Activated CD8-positive, alpha-beta memory T cell treated with anti-CD3 and anti-CD28 coated beads, Interleukin-2, amount 50 U/mL, for 48 hours (primary cell): ENCODE results near the gene MISP.

Source experiments
- DNase-seq: peaks from one replicate; pipeline ENCODE4 v3.0.0-alpha.2; 2020

MISP gene

DNA sequence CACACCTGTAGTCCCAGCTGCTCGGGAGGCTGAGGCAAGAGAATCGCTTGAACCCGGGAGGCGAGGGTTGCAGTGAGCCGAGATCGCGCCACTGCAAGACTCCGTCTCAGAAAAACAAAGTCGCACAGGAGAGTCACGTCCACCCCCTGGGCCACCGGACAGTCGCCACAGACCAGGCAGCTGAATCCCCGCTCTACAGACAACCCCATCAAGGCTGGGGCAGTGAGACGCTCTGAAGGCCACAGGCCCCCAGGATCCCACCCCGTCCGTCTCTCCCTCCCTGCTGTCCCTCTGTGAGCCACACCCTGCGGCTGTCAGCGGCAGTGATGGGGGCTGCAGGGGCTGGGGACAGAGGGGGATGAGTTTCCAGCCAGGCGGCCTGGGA lies 30.9 kb downstream of the MISP start:
- DNase-seq: no peak

DNA sequence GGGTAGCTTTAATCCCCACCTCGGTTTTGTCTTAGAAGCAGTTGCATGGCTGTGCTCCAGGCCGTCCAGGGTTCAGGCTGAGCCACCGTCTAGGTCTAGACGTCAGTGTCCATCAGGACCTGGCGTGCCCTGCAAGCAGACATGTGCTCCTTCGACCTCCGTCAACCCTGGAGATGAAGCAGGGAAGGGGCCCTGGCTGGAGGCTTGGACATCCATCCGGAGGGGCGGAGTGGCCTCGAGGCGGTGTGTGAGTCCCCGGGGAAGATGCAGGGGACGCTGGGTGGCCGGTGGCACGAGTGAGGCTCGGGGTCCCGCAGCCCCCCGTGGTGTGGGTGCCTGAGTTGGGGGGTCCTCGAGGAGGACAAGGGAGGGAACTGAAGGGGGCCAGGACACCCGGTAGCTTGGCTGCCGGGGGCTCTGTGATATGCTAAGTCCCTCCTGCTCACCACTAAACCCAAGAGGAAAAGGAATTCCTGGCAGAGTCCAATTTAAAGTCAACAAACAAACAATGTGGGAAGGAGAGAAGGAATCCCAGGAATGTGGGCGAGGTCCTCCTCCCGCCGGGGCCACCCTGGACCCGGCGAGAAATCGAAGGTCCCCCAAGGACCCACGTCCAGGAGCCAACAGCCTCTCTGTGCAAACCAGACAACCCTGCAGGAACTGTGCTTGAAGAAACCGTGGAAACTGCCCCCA lies 31.4 kb downstream of the MISP start:
- no peak for DNase-seq

DNA sequence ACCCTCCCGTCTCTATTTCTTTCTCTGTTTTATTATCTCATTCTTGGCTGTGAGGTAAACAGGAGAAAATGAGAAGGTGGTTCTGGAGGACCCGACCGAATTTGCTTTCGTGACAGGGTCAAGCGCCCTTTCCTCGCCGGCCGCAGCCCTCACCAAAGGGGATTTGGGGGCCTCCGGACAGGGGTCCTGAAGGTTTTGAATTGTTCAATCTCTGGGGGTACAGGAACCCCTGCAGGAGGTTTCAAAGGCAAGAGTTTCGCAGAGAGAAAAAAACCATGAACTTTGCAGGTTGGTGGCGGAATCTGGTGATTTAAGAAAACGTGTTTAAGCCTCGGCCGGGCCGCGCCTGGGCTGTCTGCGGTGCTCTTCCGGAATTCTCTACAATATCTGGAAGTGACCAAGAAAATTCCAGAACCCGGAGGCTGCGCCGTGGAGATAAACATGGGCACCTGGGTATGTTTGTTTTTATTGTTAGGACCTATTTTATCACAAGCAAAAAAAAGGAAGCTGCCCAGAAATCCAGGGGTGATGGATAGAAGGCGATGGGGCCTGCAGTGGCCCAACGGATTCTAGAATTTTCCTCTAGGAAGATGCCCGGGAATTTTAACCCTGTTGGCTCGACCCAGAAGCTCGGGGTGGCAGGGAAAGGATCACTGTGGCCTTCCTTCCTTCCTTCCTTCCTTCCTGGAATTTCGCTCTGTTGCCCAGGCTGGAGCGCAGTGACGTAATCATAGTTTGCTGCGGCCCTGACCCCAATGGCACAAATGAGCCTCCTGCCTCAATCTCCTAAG lies 32.2 kb downstream of the MISP start:
- DNase-seq: no peak

DNA sequence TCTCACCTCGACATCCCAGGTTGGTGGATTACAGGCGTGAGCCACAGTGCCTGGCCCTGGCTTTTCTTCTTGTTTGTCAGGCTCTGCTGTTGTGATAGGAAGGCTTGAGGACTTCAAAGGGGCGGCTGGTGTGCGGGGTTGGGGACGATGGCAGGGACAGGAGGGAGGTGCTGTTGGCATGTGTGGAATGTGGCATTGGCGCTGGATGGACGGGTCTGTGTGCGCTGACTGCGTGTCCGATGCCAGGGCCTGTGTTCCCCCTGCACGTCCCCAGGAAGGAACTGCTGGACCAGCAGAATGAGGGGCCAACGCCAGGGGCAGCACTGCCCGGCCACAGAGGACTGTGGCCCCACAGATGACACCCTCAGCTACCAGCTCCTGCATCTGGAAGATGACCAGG lies 33.6 kb downstream of the MISP start:
- no peak for DNase-seq

DNA sequence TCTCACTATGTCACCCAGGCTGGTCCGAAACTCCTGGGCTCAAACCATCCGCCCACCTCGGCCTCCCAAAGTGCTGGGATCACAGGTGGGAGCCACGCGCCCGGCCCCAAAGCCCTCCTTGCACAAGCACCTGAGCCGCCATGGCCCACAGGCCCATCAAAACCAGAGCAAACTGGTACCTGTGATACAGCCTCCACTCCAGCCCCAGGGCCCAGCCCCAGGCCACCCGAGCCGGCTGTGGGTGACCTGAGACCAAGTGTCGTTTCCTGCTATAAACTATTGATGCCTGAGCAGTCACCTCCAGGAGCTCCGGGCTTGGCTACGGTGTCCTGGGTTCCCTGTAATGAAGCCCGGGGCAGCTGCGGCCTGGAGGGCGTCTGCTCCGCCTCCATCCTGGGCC lies 36.6 kb downstream of the MISP start:
- no peak for DNase-seq

DNA sequence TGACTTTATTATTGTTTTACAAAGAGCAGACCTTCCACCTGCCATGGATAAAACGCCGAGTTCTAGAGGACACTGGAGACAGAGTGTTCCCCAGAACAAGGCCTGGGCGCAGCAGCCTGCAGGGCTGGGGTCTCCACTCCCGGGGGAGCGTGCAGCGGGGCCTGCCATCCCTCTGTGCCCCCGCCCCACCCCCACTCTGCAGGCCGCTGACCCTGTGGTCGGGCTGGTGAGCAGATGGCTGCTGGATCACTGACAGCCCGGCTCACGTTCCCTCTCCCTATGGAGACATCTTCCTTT lies 37.7 kb downstream of the MISP start:
- DNase-seq: no peak

DNA sequence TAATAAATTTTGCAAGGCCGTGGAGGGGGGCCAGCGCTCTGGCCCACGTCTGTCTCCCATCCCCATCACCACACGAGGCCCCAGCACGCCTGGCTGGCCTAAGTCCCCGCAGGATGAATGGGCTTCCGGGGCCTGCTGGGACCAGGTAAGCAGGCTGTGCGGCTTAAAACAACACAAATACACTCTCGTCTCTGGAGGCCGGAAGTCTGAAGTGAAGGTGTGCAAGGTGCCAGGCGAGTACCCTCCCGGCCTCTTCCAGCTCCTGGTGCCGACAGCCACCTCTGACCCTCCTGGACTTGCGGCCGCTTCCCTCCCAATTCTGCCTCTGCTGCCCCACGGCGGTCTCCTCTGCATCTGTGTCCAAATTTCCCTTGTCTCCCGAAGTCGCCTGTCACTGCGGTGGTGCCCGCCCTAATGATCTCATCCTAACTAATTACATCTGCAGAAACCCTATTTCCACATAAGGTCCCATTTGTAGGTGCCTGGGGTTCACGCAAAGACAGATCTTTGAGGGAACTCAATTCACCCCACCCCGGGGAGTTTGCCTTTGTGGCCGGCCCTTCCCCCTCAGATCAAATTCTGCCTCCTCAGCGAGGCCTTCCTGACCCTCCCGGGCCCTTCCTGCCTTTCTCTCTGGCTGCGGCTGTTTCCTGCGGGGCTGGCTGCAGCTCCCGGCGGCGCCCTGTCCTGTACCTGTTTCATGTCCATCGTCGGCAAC lies 38.2 kb downstream of the MISP start:
- DNase-seq: no peak

DNA sequence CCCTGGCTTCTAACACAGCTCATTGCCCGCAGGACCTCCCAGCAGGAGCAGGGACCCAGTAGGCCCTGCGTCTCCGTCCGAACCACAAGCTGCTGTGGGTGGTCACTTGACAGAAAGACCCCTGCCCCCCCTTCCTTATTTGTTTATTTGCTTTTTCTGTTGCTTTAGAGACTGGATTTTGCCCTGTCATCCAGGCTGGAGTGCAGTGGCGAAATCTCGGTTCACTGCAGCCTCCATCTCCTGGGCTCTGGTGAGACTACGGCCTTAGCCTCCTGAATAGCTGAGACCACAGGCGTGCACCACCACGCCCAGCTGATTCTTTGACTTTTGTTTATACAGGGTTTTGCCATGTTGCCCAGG lies 38.8 kb downstream of the MISP start:
- no peak for DNase-seq

DNA sequence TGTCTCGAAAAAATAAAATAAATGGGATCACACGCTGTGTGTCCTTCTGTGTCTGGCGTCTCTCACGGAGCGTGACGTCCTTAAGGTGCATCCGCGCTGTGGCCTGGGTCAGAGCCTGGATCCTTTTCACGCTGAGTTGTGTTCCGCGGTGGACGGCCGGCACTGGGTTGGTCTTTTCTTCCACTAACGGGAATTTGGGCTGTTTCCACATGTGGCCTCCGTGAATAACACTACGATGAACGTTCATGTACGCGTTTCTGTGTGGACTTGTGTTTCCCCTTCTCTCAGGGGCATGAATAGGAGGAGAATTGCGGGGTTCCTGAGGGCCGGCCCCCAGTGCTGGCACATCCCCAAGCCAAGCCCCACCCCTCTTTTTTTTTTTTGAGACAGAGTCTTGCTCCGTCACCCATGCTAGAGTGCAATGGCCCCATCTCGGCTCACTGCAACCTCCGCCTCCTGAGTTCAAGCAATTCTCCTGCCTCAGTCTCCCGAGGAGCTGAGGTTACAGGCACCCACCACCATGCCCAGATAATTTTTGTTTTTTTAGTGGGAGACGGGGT lies 40.2 kb downstream of the MISP start:
- DNase-seq: no peak

DNA sequence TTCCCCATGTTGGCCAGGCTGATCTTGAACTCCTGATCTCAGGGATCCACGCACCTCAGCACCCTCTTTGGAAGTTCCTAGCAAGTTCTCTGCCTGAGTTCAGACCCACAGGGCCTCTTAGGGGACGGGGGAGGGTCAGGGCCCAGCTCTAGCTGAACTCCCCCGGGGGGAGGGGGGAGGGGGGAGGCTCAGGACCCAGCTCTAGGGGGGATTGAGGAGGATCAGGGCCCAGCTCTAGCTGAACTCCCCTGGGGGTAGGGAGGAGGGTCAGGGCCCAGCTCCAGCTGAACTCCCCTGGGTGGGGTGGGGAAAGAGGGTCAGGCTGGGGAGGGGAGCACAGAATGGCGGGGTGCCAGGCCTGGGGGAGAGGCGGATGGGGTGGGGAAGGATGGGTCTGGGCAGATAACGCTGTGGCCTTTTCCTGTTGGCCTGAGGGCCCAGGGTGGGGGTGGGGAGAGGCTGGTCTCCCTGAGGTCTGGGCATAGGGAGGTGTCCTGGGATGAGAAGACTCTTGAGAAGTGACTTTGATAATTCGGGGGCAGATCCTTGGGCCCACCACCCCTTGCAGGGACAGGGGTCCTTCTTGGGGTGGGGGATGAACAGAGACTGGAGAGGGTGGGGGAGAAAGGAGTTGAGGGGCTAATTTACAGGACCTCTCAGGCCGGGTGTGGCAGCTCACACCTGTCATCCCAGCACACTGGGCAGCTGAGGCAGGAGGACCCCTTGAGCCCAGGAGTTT lies 40.8 kb downstream of the MISP start:
- DNase-seq: no peak

DNA sequence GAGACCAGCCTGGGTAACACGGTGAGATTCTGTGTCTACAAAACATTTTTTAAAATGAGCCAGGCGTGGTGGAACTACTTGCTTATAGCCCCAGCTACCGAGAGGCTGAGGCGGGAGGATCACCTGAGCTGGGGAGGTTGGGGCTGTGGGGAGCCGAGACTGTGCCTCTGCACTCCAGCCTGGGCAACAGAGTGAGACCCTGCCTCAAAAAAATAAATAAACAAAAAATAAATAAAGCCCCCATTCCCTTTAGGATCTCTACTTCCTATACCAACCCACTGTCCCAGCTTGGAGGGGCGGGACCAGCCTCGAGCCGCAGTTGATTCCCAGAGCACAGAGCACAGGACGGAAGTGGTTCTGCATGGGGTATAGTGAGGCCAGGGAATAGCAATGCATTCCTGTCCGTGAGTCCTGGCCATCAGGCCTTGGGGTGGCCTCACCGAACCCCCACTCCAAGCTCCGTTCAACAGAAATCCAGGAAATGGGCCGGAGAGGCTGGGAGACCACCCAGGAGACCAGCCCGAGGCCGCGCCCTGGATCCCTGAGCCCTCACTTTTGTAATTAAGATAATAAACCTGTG lies 41.5 kb downstream of the MISP start:
- no peak for DNase-seq

DNA sequence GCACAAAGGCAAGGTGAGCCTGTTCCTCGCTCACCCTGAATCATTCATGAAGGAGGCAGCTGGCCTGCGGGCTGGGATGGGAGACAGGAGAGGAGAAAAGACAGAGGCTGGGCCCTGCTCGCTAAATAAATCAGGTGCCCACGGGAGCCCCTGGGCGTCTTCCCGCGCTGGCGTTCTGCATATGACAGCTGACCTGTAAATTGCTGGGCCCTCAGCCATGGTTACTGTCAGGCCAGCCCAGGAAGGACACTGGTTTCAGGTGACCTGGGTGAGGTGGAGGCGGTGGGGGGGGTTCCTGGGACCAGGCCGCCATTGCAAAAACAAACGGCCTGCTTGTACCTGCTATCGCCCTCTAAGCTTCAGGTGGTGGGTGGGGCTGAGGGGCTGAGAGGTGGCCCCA lies 42.9 kb downstream of the MISP start:
- DNase-seq: no peak

DNA sequence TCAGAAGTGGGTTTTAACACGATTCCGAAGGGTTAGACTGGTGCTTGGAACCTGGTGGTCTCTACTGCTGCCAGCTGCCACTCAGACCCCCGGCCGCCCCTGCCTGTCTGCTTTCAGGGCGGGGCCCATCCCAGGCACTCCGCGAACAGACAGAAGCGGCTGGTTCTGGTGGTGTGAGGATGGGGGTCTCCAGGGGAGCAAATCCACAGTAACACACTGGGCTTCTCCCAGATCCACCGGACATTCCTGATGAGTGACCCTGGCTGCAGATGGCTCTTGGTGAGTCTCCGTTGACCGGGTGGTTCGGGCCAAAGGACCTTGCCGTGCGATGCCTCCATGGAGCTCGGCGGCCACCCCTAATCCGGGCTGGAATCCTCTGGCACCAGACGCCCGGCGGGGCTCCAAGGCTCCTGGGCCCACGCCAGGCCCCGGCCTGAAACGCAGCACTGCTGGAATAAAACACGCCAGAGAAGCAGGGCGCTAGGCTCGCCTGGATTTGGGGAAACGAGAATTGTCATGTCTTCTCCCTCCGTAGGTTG lies 44.2 kb downstream of the MISP start:
- no peak for DNase-seq

DNA sequence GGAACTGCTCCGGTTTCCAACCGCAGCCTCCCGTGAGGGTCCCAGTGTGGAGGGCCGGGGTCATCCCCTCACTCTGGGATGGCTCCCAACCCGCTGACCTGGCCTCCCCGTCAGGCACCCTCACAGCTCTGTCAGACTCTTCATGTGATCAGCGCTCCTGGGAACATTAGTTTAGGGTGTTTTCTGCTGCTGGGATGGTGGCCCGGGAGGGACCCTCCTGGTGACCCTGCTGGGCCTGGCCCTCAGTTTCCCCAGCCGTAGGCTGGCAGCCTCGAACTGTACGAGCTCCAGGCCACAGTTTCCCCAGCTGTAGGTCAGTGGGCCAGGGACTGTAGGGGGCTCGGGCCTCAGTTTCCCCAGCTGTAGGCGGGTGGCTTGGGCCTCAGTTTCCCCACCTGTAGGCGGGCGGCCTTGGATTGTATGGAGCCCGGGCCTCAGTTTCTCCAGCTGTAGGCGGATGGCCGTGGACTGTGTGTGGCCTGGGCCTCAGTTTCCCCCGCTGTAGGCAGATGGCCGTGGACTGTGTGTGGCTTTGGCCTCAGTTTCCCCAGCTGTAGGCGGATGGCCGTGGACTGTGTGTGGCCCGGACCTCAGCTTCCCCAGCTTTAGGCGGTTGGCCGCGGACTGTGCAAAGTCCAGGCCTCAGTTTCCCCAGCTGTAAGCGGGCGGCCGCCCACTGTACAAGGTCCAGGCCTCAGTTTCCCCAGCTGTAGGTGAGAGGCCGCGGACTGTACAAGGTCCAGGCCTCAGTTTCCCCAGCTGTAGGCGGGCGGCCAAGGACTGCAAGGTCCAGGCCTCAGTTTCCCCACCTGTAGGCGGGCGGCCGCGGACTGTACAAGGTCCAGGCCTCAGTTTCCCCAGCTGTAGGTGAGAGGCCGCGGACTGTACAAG lies 45.0 kb downstream of the MISP start:
- DNase-seq: no peak

DNA sequence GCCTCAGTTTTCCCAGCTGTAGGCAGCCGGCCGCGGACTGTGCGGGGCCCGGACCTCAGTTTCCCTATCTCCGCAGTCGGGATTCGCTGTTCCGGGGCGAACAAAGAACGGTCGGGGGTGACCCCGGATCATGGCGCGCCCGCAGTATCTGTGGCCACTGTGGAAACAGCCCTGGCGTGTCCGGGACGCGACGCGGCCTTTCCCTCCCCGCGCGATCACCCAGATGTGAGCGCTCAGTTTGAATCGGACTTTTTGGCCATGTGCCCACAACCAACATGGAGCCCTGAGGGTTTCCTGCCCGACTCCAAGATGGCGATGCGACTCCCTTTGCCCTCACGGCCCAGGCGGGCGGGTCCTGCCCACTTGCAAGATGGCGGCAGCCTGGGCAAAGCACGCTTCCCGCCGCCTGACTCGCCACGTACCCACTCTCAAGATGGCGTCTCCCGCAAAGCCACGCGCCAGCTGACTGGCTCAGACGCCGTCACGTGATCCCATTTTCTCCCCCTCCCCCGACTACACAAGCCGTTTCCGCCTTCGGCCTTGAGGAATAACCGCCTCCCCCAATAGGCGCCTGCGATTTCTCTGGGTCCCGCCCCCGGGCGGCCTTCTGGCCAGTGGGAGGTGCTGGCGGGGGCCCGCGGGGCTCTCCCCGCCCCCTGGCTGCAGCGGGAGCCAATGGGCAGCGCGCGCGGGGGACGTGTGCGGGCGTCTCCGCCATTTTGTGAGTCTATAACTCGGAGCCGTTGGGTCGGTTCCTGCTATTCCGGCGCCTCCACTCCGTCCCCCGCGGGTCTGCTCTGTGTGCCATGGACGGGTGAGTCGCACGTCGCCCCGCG lies 46.0 kb downstream of the MISP start, which contains the start of gene PTBP1:
TSS of gene PTBP1 (plus strand) at position 761 of the 836 bp plus-strand sequence. CDS start at position 807, 46 bp downstream.
- peak; percentile 98 for DNase-seq

DNA sequence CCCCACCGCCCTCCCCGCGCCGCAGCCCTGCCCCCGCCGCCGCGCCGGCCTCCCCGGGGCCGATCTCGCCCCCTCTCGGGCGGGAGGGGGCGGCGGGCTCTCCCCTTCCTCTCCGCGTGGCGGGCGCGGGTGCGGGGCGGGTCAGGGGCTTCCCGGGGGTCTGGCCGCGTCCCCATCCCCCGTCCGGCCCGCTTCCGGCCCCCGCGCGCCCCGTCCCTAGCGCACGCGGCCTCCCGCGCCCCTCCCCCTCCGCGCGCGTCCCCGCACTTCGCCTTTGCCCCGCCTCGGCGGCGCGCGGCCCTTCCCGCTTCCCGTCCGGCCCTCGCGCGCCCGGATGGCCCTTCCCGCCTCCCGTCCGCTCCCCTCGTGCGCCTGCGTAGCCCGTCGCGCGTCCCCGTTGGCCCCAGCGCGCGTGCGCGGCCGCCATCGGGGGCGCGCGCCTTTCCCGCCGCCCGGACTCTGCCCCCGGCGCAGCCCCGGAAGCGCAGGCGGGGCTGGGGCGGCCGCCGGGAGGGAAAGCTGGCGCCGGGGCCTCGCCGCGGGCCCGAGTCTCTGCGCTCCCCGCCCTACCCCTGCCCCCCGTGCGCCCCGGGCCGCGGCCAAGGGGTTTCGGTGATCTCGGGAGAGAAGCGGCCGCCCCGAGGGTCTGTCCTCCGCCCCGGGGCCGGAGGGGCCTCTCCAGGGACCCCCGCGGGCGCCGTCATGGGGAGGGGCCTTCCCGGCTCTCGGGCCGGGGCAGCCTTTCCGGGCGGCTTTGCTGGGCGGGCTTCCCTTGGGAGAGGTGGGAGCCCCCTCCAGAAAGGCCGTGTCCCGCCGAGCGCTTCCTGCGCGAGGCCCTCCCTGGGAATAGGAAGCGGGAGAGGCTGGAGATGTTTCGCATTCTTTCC lies 46.9 kb downstream of the MISP start:
- peak; percentile 96 for DNase-seq

DNA sequence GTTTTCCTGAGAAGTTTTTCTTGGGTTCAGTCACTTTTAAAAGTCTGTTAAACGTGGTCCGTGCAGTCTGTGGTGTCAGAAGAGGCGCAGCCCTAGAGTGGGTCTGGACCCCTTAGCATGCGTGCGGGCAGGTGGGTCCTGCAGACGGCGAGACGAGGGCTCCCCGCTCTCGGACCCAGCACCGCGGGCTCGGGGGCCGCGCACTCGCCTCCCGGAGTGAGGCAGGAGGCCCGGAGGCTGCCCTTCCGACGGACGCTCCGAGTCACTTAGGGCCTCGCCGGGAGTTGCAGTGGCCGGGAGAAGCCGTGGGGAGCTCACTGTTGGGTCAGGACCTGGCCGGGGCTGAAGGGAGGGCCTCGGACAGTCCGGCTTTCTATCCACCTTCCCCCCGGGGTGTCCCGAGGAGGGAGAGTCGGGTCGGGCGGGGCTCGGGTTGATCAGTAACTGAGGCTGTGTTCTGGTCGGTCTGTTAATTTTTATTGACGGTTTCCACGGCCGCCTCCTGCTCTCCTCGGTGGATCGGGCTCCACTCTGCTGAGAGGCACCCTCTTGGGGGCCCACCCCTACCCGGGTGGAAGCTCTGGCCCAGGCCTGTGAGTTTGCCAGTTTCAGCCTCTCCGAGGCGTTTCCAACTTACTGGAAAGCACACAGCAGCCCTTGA lies 47.6 kb downstream of the MISP start:
- DNase-seq: no peak

DNA sequence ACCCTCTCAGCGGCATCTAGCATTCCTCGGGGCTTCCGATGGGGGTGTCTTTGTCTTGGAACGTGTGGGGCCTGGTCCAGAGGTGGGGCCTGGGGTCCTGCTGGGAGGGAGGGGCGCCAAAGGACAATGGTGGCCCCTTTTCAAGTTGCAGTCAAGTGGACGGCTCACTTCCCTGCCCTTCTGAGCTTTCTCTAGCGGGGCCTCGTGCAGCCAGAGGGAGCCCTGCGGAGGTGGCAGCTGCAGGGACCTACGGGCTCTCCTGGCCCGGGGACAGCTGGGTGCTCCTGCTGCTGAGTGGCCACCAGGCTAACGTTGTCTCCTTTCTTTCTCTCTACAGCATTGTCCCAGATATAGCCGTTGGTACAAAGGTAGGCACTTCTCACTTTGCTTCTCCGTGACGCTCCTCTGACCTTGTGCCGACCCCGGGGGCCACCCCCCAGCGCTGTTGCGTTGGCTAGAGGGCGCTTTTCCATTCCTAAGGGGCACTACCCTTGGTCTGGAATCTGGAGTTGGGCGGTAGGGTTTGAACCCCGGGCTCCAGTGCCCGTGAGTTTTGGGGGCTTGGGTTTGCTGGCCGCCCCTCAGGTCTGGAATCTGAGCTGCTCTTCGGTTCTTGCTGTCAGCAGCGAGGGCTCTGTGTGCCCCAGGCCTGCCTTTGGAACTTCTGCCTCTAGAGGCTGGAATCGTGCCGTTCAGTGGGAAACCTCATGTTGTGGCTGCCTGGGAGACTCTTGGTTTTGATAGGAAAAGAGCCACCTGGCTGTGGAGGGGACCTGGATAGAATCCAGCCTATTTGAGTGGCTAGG lies 48.4 kb downstream of the MISP start:
- no peak for DNase-seq
